ENCODE data around the gene SLC26A11. TPM values are rescaled to one million over a fixed set of nuclear protein-coding genes. Genes with fewer than 3 reads are reported as not detected.
A peak's percentile ranks its signal among the peaks of the same experiment; 100 is the strongest.
"Not testable (repeated sequence)": the region's sequence is repeated elsewhere in the genome, so short reads cannot be mapped to it uniquely, and the experiment has no call there.

Gene SLC26A11
- total RNA-seq, 1 experiment from 2014 or later: 2.2 TPM

DNA sequence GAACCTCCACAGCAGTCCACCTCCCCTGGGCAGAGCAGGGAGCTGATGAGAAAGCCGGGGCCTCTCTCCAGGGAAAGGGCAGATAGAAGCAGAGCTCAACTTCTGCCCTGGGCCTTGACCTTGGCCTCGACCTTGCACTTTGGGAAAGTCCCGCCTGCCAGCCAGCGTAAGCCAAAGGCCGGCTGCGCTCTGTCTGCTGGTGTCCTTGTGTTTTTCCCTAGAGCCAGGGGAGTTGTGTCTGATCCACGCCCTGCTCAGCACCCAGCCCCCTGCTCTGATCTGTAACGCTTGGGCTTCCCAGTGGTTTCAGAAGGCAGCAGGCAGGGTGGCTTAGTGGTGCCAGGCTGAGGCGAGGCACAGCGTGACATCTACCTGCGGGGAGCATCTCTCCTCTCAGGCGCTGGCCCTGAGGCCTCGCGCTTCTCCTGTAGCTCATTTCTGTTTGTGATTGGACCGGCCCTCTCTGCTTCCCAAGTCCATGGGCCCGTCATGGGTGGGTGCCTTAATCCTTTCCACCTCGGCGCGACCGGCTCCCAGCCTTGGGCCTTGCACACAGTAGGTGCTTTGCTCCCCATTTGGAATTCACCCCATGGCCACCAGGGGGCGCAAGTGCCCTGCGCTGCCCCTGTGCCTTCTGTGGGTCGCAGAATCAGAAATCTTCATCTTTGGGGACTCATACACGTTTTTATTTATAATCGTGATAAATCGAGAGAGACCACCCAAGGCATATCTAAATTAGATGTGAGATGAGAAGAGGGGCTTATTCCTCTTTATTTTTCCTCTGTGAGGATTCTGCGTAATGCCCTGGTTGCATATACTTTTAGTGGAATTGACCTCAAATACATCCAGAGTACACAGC lies 24.3 kb upstream of the SLC26A11 start:
- peak; percentile 4 for DNase-seq (ENCODE audit: low read depth)

DNA sequence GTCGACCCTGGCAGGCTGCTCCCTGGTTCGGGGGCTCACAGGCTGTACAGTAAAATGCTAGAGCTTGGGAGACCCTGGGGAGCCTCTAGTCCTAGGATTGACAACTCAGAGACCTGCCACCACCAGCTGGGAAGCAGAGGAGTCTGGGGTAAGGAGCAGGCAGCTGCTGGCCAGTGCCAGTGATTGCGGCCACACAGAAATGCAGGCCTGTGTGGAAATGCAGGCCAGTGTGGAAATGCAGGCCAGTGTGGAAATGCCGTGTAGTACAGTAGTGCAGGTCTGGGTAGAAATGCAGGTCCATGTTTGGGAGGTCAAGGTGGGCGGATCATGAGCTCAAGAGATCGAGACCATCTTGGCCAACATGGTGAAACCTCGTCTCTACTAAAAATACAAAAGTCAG lies 23.6 kb upstream of the SLC26A11 start:
- DNase-seq (ENCODE audit: low read depth): no peak

DNA sequence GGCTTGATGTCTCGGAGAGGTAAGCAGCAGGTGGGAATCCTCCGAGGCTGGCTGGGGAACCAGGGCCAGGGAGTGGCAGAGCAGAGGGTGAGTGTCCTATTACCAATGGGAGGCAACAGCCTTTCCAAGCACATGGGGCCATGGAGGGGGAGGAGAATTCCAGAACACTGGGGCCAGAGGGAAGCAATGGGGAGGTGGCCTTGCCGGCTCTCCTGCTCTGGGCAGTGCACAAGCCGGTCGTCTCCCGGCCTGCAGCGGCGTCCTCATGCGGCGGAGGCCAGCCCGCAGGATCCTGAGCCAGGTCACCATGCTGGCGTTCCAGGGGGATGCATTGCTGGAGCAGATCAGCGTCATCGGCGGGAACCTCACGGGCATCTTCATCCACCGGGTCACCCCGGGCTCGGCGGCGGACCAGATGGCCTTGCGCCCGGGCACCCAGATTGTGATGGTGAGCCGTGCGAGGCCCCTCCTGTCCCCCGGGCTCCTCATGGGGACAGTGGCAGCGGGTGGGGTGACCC lies 22.0 kb upstream of the SLC26A11 start:
- DNase-seq (ENCODE audit: low read depth): no peak

DNA sequence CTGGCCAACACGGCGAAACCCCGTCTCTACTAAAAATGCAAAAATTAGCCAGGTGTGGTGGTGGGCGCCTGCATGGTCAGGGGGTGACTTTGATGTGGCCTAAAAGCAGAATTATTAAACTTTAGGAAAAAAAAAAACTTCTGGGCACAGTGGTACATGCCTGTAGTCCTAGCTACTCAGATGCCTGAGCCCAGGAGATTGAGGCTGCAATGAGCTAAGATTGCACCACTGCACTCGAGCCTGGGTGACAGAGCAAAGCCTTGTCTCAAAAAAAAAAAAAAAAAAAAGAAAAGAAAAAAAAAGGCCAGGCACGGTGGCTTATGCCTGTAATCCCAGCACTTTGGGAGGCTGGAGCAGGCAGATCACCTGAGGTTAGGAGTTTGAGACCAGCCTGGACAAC lies 20.9 kb upstream of the SLC26A11 start:
- not testable (repeated sequence) for DNase-seq (ENCODE audit: low read depth)

DNA sequence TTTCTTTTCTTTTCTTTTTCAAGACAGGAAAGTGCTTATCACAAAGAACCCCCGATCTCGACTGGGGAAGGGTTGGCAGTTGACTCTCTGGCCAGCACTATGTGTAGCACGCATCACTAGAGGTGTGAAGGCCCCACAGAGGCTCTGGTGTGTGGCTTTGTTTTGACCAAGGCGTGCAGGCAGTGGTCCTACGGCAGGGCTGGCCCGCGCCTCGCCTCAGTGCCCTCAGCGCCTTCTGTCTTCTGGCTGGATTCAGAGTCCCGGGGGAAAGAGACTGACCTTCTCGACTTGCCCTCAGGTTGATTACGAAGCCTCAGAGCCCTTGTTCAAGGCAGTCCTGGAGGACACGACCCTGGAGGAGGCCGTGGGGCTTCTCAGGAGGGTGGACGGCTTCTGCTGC lies 18.8 kb upstream of the SLC26A11 start:
- no peak for DNase-seq (ENCODE audit: low read depth)

DNA sequence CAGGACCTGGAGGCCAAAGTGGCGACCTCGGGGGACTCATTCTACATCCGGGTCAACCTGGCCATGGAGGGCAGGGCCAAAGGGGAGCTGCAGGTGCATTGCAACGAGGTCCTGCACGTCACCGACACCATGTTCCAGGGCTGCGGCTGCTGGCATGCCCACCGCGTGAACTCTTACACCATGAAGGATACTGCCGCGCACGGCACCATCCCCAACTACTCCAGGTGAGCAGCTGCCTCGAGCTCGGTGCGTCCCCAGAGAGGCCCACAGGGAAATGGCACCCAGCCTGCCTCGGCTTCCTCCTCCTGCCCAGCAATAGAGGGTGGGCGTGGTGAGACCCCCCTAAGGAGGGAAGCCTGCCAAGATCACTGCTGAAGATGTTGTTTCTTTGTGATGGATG lies 18.0 kb upstream of the SLC26A11 start:
- DNase-seq (ENCODE audit: low read depth): no peak

DNA sequence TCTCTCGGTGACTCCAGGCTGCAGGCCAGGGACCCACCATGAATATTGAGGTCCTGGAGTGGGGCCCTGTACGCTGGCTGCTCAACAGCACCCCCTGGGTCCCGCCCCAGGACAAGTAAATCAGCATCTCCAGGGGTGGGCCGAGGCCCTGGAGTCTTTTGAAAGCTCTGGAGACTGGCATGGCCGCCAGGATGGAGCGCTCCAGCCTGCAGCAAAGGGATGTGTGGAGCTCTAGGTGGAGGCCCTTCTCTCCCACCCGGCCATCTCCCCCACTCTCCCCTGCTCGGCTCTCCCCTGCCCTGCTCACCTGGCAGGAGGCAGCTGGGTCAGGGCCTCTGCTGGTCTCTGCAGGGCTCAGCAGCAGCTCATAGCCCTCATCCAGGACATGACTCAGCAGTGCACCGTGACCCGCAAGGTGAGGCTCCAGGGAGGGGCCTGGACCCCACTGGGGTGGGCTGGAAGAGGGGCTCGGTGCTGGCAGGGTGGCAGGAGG lies 16.7 kb upstream of the SLC26A11 start:
- DNase-seq (ENCODE audit: low read depth): no peak

DNA sequence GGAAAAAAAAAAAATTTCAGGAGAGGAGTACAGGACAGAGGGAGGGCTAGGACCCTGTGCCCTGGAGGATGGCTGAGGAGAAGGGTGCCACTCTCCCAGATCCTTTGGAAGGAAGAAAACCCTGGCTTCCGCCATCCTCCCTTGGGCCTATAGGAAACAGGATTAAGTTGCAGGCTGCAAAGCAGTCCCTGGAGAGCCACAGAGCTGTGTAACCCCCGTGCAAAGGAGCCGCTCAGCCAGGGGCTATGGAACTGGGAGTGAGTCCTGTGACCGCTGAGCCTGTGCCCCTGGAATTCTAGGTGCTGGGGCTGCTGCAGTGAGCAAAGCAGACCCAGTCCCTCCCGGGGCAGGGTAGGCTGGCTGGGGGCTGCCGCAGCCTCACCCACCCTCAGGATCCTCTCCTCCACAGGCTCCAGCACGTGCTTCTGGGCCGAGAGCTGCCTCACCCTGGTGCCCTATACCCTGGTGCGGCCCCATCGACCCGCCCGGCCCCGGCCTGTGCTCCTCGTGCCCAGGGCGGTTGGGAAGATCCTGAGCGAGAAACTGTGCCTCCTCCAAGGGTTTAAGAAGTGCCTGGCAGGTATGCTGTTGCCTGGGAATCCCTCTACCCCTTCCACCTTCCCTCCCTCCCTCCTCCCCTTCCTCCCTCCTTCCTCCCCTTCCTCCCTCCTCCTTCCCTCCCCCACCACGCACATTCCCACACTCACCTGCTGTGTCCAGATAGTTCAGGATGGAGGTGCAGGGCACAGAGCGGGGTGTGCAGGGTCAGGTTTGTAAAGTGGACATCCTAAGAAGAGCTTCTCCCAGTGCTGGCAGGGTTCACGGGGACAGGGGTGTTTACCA lies 15.4 kb upstream of the SLC26A11 start:
- DNase-seq (ENCODE audit: low read depth): no peak

DNA sequence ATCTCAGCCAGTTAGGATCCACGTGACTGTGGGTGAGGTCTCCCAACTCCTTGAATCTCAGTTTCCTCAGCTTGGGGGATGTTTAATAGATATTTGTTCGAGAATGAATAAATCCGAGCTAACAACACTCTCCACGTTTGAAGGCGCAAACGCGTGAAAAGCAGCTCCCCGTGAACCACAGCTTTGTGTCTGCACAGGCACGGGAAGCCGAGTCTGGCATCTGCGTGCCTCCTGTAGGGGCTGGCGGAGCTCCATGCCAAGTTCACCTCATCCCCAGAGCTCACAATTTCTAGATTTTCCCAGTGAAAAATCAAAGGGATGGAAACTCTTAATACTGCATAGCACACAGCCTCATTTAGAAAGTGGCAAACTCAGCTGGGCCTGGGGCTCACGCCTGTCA lies 14.4 kb upstream of the SLC26A11 start:
- DNase-seq (ENCODE audit: low read depth): no peak

DNA sequence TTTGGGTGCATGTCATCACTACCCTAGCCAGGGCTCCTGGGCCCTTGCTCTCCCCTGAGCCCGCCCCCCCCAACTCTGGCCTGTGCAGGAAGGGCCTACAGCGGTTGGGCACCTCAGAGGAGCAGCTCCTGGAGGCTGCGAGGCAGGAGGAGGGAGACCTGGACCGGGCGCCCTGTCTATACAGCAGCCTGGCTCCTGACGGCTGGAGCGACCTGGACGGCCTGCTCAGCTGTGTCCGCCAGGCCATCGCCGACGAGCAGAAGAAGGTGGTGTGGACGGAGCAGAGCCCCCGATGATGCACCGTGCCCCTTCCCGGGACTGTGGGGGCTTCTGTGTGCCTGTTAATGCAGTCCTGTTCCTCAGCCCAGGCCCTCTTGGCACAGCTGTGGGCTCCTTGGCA lies 12.2 kb upstream of the SLC26A11 start:
- DNase-seq (ENCODE audit: low read depth): no peak

DNA sequence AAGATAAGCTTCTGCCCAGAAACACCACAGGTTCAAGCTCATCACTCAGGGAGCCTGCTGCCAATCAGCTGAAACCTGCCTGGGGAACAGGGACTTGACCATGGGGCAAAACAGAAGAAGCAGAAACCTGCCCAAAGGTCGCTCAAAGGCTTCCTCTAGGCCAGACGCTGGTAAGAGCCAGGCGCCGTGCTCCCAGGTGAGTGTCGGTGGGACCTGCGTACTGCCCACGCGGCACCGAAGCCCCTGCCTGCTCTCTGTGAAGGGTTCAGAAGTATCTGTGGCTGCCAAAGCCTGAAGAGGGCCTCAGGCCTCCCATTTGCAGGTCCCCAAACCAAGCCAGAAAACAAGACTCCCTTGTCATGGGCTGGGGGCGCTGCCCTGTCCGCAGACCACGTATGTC lies 10.5 kb upstream of the SLC26A11 start:
- no peak for DNase-seq (ENCODE audit: low read depth)

DNA sequence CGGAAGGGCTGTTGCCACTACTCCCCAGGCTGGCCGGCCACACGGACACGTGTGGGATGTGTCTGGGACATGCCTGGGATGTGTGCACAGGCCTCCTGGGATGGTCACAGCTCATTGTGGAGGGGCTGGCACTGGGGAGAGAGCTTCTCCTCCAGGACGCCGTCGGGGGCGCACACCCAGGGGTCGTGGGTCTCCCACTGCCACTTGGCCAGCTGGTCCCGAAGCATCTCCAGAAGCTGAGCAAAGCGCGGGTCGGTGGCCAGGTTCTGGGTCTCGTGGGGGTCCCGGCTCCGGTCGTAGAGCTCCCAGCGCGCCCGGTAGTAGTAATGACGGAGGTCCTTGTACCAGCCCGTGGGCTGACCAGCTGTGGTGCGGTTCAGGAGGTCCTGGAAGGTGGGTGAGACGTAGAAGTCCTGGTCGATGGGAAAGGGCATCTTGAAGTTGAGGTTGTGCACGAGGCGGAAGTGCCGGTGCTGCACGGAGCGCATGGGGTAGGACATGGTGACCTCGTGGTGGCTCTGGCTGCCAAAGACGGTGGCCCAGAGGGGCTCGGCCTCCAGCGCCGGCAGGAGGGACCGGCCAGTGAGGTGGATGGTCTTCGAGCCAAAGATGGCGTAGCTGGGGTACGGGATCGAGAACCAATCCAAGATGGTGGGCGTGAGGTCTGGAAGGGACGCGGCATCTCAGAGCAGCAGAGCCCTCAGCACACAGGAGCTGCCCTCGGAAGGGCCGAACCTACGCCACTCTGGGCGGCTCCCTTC lies 9.7 kb upstream of the SLC26A11 start:
- no peak for DNase-seq (ENCODE audit: low read depth)

DNA sequence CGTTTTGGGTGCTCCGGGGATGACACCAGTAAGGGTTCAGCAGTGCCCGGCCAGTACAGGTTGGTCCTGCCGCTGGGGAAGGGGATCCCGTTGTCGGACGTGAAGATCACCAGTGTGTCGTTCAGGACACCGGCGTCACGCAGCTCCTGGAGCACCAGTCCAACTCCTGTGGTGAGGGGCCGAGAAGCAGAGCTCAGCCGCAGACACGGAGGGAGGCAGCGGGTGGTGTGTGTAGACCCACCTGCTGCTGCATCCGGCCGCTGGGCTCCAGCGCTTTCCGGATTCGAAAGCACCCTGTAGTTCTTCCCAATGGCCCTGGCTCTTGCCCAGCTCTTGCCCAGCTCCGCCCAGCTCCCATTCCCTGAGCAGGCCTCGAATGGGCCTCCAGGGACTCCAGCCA lies 8.1 kb upstream of the SLC26A11 start:
- DNase-seq (ENCODE audit: low read depth): no peak

DNA sequence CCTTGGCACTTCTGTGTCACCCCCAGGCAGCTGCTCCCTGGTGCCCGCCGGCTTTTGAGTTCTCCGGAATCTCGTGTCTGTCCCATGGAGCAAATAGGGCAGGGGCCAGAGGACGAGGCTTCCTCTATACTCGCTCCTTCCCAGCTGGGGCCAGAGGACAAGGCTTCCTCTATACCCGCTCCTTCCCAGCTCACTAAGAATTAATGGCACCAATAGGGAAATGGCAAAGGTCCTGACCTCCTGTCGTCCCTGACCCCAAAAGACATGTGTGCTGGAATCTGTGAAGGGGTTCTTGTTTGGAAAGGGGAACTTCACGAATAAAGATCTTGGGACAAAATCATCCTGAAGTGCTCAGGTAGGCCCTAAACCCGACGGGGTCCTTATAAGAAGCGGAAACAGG lies 7.7 kb upstream of the SLC26A11 start:
- no peak for DNase-seq (ENCODE audit: low read depth)

DNA sequence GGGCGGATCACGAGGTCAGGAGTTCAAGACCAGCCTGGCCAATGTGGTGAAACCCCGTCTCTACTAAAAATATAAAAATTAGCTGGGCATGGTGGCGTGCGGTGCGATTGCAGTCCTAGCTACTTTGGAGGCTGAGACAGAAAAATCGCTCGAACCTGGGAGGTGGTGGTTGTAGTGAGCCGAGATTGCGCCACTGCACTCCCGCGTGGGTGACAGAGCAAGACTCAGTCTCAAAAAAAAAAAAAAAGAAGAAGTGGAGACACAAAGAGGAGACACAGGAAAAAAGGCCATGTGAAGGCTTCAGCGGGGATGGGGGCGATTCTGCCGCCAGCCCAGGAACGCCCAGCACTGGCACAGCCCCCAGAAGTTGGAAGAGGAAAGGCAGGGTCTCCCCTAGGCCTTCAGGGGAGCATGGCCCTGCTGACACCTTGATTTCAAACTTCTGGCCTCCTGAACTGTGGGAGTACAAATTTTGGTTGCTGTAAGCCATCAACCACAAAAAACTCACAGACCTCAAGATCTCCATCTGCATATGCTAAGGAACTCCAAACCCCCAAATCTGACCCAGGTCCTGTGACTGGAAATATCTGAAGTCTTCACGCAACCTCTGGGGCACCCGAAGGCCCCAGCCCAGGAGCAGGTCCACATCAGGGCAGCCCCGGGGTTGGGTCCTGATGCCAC lies 7.1 kb upstream of the SLC26A11 start:
- DNase-seq (ENCODE audit: low read depth): no peak

DNA sequence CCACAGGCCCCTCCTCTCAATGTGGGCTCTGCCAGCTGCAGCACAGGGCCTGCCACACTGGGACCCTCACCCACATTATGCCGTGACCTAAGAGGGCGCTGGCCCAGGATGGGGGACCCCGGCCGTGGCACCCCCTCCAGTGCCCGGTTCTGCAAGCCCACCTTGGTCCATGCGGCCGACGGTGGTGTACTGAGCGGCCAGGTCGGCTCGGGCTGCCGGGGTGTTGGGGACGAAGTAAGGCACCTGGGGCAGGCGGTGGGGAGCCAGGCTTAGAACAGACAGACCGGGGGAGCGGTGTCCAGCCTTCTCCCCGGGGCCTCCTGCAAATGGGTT lies 6.6 kb upstream of the SLC26A11 start:
- DNase-seq (ENCODE audit: low read depth): no peak

DNA sequence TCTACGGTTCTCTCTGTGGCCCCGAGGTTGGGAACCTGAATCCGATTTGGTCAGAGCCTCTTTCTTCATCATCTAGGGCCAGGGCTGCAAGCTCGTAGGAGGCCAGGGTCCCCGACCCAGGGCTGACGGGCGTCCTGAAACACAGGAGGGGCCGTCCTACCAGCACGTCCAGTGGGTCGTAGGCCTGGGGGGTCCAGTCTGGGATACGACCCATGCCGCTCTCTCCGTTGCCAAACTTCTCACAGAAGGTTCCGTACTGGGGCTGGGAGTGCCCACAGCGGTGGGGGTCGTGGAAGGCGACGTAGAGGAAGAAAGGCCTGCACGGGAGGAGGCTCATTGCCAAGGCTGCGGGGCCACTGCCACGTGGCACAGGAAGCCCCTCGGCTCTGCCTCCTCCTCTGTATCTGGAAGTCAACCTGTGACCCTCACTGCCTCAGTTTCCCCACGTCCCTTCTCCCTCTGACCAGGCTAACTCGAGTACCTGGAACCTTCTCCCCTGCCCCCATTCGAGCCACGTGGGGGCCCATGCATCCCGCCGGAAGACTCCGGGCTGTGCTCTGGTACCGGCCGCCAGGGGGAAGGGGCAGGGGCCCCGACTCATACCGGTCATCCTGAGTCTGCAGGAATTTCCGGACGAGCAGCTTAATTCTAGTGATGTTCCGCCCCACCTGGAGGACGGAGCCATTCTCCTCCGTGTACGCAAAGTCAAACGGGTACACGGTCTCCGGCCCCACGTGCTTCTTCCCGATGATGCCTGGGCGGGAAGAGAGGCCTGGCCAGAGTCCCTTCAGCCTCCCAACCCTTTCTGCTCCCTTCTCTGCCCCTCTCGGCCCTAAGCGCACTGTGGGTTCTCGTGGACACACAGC lies 6.0 kb upstream of the SLC26A11 start:
- no peak for DNase-seq (ENCODE audit: low read depth)

DNA sequence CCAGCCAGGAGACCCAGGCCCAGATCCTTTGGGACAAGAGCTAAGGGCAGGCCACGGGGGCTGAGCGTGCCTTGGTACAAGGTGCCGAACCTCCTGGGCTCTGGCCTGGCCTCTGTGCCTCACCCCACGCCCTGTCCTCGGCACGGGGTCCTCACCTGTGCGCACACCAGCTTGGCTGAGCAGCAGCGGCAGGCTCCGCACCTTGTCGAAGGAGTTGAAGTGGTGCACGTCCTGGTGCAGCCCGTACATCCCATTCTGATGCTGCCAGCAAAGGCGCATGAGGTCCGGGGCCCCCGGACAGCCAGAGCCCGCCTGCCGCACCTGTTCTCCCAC lies 5.4 kb upstream of the SLC26A11 start:
- no peak for DNase-seq (ENCODE audit: low read depth)

DNA sequence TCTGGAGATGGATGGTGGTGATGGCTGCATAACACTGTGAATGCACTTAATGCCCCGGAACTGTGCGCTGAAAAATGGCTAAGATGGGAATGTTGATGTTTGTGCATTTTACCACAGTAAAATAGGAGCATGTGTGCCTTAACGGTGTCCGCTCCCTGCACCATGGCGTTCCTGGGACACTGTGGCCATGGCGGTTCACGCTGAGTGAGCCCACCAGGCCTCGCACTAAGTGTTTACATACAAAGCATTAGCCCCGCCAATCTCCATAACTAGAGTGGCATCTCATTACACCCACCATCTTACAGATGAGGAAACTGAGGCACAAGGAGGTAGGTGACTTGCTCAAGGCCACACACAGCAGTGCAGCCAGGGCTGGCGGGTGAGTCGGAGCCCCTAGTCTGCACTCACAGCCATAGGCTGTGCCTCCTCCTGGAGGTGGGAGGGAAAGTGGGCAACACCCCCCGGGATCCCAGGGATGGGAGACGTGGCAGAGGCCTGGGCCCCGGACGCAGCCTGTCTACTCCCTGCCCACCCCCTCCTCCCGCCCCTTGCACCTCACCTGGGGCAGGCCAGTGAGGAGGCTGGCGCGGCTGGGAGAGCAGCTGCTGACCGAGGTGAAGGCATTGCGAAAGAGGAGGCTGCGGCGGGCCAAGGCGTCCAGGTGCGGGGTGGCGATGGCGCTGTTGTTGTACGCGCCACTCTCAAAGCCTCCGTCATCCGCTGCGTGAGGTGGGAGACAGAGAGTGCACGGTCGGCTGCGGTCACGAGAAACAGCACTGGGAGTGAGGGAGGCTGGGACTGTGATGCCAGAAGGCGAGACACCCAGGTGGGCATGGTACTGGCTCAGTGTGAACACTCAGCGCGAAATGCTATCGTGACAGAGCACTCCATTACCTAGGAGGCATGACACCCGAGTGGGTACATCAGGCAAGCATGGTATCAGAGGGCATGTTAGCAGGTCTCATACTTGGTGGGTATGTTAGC lies 3.5 kb upstream of the SLC26A11 start:
- no peak for DNase-seq (ENCODE audit: low read depth)
